ENCODE data around the gene KLHL21. TPM values are rescaled to one million over a fixed set of nuclear protein-coding genes. Genes with fewer than 3 reads are reported as not detected.
A peak's percentile ranks its signal among the peaks of the same experiment; 100 is the strongest.

Gene KLHL21
- total and polyA plus RNA-seq, 4 experiments from 2014 or later = 18.3 to 85.2 (median 56.6) TPM

GRCh38 chr1:6625584-6626149 lies 23.0 kb upstream of the KLHL21 start:
- Mint-ChIP-seq H3K27ac (peak overlapping the region; percentile 75 to 93 (median 90)), H3K36me3 (peaks cover 10 to 35% of the 10 kb centered on the region in 2 donors), H3K4me1 (peaks cover 15 to 35% (median 28%) of the 10 kb centered on the region in 4 donors), H3K9me3 (no peaks in the 10 kb centered on the region), H3K27me3 (no peaks in the 10 kb centered on the region), H3K4me3 (peak overlapping the region; percentile 90 to 95 (median 94))
- H3K36me3 ChIP-seq (ENCODE audit: insufficient read depth, low read length) = peaks cover 35% of the 10 kb centered on the region
- peak overlapping the region; percentile 63 to 73 for H3K4me3 ChIP-seq (ENCODE audit: low read length in 2 of 2)
- ChIA-PET CTCF (ENCODE audit: partially characterized antibody) (interaction anchor here (1.0 to 2.5 kb wide), 4 partner anchors 21 to 187 kb away, joined by 4 to 8 read pairs (median 4); partner anchors contain the start of gene ZBTB48), POLR2A (ENCODE audit: partially characterized antibody) (interaction anchor here (1.6 to 10.0 kb wide), 2 partner anchors 12 to 24 kb away, joined by 5 to 117 read pairs; partner anchors contain the start of genes KLHL21 and PHF13)
- H3K9me3 ChIP-seq (ENCODE audit: control insufficient read depth in 1 of 2, low read length in 2 of 2) = no peaks in the 10 kb centered on the region
- intact Hi-C loops (cut with micrococcal nuclease) = loop anchor here (1.0 to 2.0 kb wide), 5 partner anchors 12 to 71 kb away; partner anchors contain the start of genes KLHL21, NOL9, PHF13 and ZBTB48
- H3K27me3 ChIP-seq (ENCODE audit: insufficient read depth, low read length) = no peaks in the 10 kb centered on the region
- H3K27ac ChIP-seq (ENCODE audit: low read depth, low read length) = peak overlapping the region; percentile 60
- DNase-seq = peak in 1 of 5 donors; percentile 8
- peaks cover 23% of the 10 kb centered on the region for H3K4me1 ChIP-seq (ENCODE audit: insufficient read depth, low read length)

DNA sequence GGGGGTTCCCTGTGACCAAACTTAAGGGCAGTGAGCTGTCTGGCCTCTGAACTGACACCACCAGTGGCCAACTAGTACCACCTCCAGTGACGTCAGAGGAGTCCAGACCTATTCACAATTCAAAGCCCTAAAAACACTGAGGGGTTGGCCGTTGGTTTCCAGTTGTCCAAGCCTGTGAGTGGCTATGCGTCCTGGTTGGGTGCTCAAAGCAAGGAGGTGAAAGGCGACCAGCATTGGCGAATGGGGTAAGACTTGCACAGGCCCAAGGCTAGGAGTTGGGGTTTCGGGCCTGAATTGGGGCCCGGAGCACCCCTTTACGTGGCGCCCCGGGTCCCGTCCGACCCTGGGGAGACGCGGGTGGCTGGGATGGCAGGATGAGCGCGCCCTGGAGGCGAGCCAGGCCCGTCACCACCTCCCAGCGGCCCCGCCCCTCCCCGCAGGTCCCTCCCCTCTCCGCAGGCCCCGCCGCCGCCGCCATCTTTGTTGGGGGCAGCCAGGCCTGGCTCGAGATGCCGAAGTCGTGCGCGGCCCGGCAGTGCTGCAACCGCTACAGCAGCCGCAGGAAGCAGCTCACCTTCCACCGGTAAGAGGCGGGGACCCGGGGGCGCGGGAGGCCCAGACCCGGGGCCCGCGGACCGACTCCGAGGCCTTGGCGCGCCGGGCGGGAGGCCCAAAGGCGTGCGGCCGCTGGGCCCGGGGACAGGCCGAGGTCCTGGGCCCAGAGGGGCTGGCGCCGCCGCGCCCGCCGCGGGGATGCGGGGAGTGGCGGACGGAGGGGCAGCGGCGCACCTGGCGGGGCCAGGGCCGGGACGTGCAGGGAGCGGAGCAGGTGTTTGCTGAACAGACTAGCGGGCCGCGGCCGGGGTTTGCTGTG lies 22.3 kb upstream of the KLHL21 start, which contains the start of gene THAP3:
Gene THAP3 (plus strand): TSS at position 159 of the 874 bp plus-strand sequence. CDS start 351 bp downstream, at position 510.
- Histone ChIP-seq H3K4me3 (ENCODE audit: low read length in 2 of 2) (peak within 1 kb of the TSS; percentile 63 to 73), H3K4me1 (ENCODE audit: insufficient read depth, low read length) (peaks cover 23% of the 10 kb centered on the region), H3K9me3 (ENCODE audit: control insufficient read depth in 1 of 2, low read length in 2 of 2) (no peaks in the 10 kb centered on the region), H3K27me3 (ENCODE audit: insufficient read depth, low read length) (no peaks in the 10 kb centered on the region), H3K27ac (ENCODE audit: low read depth, low read length) (peak within 1 kb of the TSS; percentile 60), H3K36me3 (ENCODE audit: insufficient read depth, low read length) (peaks cover 38% of the 10 kb centered on the region)
- DNase-seq = peak; percentile 84 to 91 (median 86)
- ChIA-PET CTCF (ENCODE audit: partially characterized antibody) (interaction anchor here (1.0 to 2.5 kb wide), 5 partner anchors 9 to 135 kb away, joined by 4 to 13 read pairs (median 8); partner anchors contain the start of genes KLHL21 and ZBTB48), POLR2A (ENCODE audit: partially characterized antibody) (interaction anchor here (0.6 to 10.0 kb wide), 8 partner anchors 9 to 1306 kb away, joined by 3 to 117 read pairs (median 5); partner anchors contain the start of genes KLHL21, NOL9, PHF13 and TNFRSF25)
- Mint-ChIP-seq H3K4me3 (peak within 1 kb of the TSS; percentile 90 to 95 (median 94)), H3K9me3 (no peaks in the 10 kb centered on the region), H3K27me3 (no peaks in the 10 kb centered on the region), H3K27ac (peak within 1 kb of the TSS; percentile 78 to 93 (median 90)), H3K4me1 (peaks cover 15 to 35% (median 28%) of the 10 kb centered on the region in 4 donors), H3K36me3 (peaks cover 10 to 35% of the 10 kb centered on the region in 2 donors)
- intact Hi-C loops (cut with micrococcal nuclease) = loop anchor here (1.0 to 2.0 kb wide), 5 partner anchors 12 to 71 kb away; partner anchors contain the start of genes KLHL21, NOL9, PHF13 and ZBTB48

GRCh38 chr1:6623269-6623965 lies 20.7 kb upstream of the KLHL21 start:
- Histone ChIP-seq H3K36me3 (ENCODE audit: insufficient read depth, low read length) (peaks cover 28% of the 10 kb centered on the region), H3K27me3 (ENCODE audit: insufficient read depth, low read length) (no peaks in the 10 kb centered on the region), H3K27ac (ENCODE audit: low read depth, low read length) (no peak overlapping the region), H3K4me1 (ENCODE audit: insufficient read depth, low read length) (peaks cover 23% of the 10 kb centered on the region), H3K4me3 (ENCODE audit: low read length in 2 of 2) (no peak overlapping the region), H3K9me3 (ENCODE audit: control insufficient read depth in 1 of 2, low read length in 2 of 2) (no peaks in the 10 kb centered on the region)
- H3K4me3 Mint-ChIP-seq = peak overlapping the region in 3 of 8 donors; percentile 24 to 65 (median 29)
- ChIA-PET CTCF (ENCODE audit: partially characterized antibody) (interaction anchor here (0.7 to 2.5 kb wide), 7 partner anchors 8 to 160 kb away, joined by 3 to 13 read pairs (median 5); partner anchors contain the start of genes KLHL21 and ZBTB48), POLR2A (ENCODE audit: partially characterized antibody) (interaction anchor here (1.0 to 10.0 kb wide), 5 partner anchors 22 to 158 kb away, joined by 3 to 117 read pairs (median 8); partner anchors contain the start of genes KLHL21, NOL9, TNFRSF25 and ZBTB48)
- no peaks in the 10 kb centered on the region for H3K9me3 Mint-ChIP-seq
- H3K27me3 Mint-ChIP-seq = no peaks in the 10 kb centered on the region
- intact Hi-C loops (cut with micrococcal nuclease) = no loop called here
- H3K27ac Mint-ChIP-seq = peak overlapping the region in 2 of 7 donors; percentile 51 to 78
- peaks cover 8 to 33% of the 10 kb centered on the region in 2 donors for H3K36me3 Mint-ChIP-seq
- peaks cover 14 to 35% (median 26%) of the 10 kb centered on the region in 4 donors for H3K4me1 Mint-ChIP-seq
- no peak for DNase-seq

DNA sequence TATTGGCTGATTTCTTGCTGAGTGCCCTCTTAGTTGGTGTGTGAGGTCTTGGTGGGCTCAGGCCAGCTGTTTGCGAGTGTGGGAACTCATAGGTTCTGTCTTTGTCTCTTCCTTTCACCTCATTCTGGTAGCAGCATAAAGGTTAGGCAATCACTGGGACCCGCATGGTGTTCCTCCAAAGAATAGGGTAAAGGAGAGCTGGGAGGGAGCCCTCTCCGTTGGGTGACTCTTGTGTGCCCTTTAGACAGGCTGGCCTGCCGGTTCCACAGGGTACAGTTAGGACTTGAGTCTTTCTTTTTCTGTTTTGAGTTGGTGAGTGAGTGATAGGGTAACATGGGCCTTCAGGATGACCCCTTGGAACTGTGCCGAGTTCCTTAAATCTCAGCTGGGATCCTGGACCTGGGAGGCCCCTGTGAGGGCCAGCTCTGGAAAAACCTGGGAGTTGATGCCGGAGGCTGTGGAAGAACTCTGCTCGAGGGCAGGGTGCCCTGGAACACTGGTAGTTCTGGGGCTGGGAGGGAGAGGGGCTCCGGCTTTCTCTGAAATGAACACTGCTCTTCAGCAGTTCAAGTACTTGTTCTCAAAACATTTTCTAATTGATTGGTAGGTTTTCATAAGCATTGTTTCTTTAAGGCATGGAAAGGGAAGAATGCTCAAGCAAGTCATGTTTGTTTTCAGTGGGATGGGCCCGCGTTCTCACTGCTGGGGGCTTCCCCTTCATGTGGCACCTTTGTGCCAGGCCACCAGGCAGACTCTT lies 19.9 kb upstream of the KLHL21 start:
- H3K27ac Mint-ChIP-seq = peak overlapping the region in 2 of 7 donors; percentile 24 to 51
- ChIA-PET CTCF (ENCODE audit: partially characterized antibody) (interaction anchor here (1.0 to 2.5 kb wide), 5 partner anchors 10 to 68 kb away, joined by 3 to 12 read pairs (median 9); partner anchors contain the start of gene NOL9), POLR2A (ENCODE audit: partially characterized antibody) (interaction anchor here (0.6 to 10.0 kb wide), 3 partner anchors 21 to 42 kb away, joined by 3 to 117 read pairs (median 14); partner anchors contain the start of genes KLHL21 and ZBTB48)
- H3K27ac ChIP-seq (ENCODE audit: low read depth, low read length) = no peak overlapping the region
- peaks cover 10 to 31% (median 21%) of the 10 kb centered on the region in 4 donors for H3K4me1 Mint-ChIP-seq
- H3K4me3 ChIP-seq (ENCODE audit: low read length in 2 of 2) = no peak overlapping the region
- H3K27me3 ChIP-seq (ENCODE audit: insufficient read depth, low read length) = no peaks in the 10 kb centered on the region
- no peaks in the 10 kb centered on the region for H3K9me3 ChIP-seq (ENCODE audit: control insufficient read depth in 1 of 2, low read length in 2 of 2)
- no peaks in the 10 kb centered on the region for H3K9me3 Mint-ChIP-seq
- peaks cover 28% of the 10 kb centered on the region for H3K36me3 ChIP-seq (ENCODE audit: insufficient read depth, low read length)
- peak overlapping the region in 1 of 8 donors; percentile 29 for H3K4me3 Mint-ChIP-seq
- no peaks in the 10 kb centered on the region for H3K27me3 Mint-ChIP-seq
- H3K36me3 Mint-ChIP-seq = peaks cover 5 to 32% of the 10 kb centered on the region in 2 donors
- intact Hi-C loops (cut with micrococcal nuclease) = no loop called here
- DNase-seq = no peak
- H3K4me1 ChIP-seq (ENCODE audit: insufficient read depth, low read length) = peaks cover 17% of the 10 kb centered on the region

- Mint-ChIP-seq H3K4me3 (no peak overlapping the region), H3K36me3 (peaks cover 3 to 32% of the 10 kb centered on the region in 2 donors), H3K4me1 (peaks cover 9 to 25% (median 15%) of the 10 kb centered on the region in 4 donors), H3K27ac (peak overlapping the region in 2 of 7 donors; percentile 24 to 51), H3K9me3 (no peaks in the 10 kb centered on the region), H3K27me3 (no peaks in the 10 kb centered on the region)
- intact Hi-C loops (cut with micrococcal nuclease) = no loop called here
- POLR2A ChIA-PET (ENCODE audit: partially characterized antibody) = interaction anchor here (0.6 to 10.0 kb wide), 2 partner anchors 20 to 33 kb away, joined by 3 to 117 read pairs; partner anchors contain the start of gene KLHL21
- Histone ChIP-seq H3K4me1 (ENCODE audit: insufficient read depth, low read length) (peaks cover 12% of the 10 kb centered on the region), H3K27ac (ENCODE audit: low read depth, low read length) (no peak overlapping the region), H3K9me3 (ENCODE audit: control insufficient read depth in 1 of 2, low read length in 2 of 2) (no peaks in the 10 kb centered on the region), H3K36me3 (ENCODE audit: insufficient read depth, low read length) (peaks cover 28% of the 10 kb centered on the region), H3K4me3 (ENCODE audit: low read length in 2 of 2) (no peak overlapping the region), H3K27me3 (ENCODE audit: insufficient read depth, low read length) (no peaks in the 10 kb centered on the region)
- no peak for DNase-seq
- CTCF ChIA-PET (ENCODE audit: partially characterized antibody) = interaction anchor here (1.2 to 2.0 kb wide), 3 partner anchors 15 to 67 kb away, joined by 3 to 10 read pairs (median 9); partner anchors contain the start of gene NOL9
Measured at GRCh38 chr1:6621429-6622391, 19.0 kb upstream of the KLHL21 start.

Data from CD4-positive, alpha-beta memory T cell (primary cell).